AG10803 (cell line): ENCODE results near the gene WSB1.

ENCODE experiments used
- DNase-seq: peaks from one replicate; pipeline ENCODE4 v3.0.0; 2010; ENCODE audit warnings: low read depth
- H3K4me3 ChIP-seq: 2 replicates; pipeline ENCODE4 v1.5.1; 2011; ENCODE audit warnings: mild to moderate bottlenecking, low read length, control low read depth
- TF ChIP-seq, protein P1 (sequence below): conservative IDR thresholded peaks from 2 replicates; pipeline ENCODE4 v1.5.1; 2011; ENCODE audit warnings: mild to moderate bottlenecking, low read length, control low read depth, inconsistent platforms

WSB1 gene

DNA sequence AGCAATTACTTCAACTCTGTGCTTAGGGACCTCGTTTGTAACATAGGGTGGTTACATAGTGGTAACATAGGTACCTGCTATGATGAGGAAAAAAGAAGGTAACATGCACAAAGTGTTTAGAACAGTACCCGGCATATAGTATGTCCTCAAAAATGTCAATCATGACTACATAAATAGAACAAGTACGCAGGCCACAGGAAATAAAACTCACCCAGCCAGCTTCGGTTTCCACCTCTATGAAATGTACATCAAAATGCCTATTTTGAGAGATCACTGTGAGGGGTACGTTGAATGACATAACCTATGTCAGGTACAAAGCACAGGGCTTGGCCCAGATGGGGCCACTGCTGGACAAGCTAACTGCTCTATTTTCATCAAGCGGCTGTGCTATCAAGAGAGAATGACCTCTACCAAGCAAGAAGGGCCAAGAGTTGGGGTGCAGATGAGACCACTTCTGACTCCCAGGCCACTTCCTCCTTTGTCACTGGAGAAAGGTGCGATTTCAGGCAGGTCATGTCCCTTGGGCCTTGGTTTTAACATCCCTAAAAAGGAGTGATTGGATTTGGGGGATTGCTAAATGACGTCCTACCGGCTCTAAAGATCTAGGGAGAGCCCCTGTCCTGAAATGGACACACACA, 45.4 kb downstream of the WSB1 start:
- DNase-seq = no peak
- H3K4me3 ChIP-seq = no peak overlapping the region
- TF ChIP-seq, protein P1, sequence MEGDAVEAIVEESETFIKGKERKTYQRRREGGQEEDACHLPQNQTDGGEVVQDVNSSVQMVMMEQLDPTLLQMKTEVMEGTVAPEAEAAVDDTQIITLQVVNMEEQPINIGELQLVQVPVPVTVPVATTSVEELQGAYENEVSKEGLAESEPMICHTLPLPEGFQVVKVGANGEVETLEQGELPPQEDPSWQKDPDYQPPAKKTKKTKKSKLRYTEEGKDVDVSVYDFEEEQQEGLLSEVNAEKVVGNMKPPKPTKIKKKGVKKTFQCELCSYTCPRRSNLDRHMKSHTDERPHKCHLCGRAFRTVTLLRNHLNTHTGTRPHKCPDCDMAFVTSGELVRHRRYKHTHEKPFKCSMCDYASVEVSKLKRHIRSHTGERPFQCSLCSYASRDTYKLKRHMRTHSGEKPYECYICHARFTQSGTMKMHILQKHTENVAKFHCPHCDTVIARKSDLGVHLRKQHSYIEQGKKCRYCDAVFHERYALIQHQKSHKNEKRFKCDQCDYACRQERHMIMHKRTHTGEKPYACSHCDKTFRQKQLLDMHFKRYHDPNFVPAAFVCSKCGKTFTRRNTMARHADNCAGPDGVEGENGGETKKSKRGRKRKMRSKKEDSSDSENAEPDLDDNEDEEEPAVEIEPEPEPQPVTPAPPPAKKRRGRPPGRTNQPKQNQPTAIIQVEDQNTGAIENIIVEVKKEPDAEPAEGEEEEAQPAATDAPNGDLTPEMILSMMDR = no peak

DNA sequence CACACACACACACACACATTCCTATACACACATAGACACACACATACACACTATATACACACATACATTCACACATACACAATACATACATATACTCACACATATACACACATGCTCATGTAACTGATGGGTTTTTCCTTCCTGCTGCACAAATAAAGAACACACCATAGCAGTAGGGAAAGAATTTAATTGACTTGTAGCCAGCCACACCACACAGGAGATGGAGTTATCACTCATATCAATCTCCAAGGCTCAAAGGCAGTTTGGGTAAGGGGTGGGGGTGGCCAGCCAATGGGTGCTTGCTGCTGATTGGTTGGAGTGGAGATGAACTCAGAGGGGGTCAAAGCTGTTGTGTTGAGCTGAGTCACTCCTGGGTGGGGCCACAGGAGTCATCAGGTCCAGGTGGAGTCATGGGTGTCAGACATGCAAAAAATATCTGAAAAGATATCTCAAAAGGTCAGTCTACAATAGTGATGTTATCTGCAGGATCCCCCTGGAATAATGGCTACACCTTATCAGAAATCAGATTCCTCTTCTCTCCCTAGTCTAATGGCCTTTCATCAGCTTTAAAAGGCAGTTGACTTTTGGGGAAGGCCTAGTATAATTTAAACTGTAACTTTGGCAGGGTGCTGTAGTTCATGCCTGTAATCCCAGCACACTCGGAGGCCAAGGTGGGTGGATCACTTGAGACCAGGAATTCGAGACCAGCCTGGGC, 46.1 kb downstream of the WSB1 start:
- TF ChIP-seq, protein P1 = no peak
- no peak for DNase-seq
- H3K4me3 ChIP-seq = no peak overlapping the region

DNA sequence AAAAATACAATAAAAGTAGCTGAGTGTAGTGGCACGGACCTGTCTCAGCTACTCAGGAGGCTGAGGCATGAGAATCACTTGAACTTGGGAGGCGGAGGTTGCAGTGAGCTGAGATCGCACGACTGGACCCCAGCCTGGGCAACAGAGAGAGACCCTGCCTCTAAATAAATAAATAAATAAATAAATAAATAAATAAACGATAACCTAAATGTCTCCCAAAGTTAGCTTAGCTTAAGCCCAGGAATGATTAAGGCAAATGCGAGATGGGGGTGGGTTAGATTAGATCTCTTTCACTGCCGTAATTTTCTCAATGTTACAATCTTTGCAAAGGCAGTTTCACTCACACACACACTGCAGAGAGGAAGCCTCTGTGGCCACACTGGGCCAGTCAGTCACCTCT, 46.7 kb downstream of the WSB1 start:
- DNase-seq = no peak
- no peak overlapping the region for H3K4me3 ChIP-seq
- TF ChIP-seq, protein P1 = no peak

DNA sequence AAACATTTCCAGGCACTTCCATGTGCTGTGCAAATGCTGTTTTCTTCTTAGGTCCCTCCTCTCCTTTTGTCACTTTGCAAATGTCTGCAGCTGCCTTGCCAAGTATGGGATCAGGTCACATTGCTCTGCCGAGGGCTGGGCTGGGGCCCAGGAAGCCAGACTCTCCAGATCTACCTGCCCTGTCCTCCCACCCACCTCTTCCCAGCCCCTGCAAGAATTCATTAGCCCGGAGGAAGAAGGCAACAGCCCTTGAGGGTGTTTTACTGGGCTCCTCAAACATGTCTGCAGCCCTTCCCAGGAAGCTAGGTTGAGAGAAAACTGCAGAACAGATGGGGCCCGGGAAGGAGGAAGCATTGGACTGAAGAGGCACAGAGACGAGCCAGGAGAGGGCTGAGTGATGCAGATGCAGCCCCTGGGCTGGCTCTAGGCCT, 47.1 kb downstream of the WSB1 start:
- TF ChIP-seq, protein P1 = no peak
- no peak overlapping the region for H3K4me3 ChIP-seq
- no peak for DNase-seq

DNA sequence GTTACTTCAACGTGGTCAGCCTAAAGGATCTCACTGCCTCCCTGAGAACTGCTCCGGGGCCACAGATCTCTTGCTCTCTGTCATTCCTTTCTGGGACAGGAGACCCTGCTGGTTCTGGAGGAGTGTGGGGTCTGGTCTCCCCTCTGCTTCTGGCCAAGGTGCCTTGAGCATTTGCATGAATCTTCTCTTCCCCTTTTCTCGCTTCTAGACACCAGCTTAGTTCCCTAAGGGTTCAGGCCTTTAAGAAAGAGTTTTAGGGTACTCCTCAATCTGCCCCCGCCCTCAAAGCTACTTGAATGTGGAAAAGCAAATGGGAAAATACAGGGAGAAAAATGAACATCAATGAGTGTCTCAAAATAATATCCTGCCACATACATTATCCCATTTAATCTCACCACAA, 48.1 kb downstream of the WSB1 start:
- TF ChIP-seq, protein P1 = no peak
- no peak overlapping the region for H3K4me3 ChIP-seq
- no peak for DNase-seq

DNA sequence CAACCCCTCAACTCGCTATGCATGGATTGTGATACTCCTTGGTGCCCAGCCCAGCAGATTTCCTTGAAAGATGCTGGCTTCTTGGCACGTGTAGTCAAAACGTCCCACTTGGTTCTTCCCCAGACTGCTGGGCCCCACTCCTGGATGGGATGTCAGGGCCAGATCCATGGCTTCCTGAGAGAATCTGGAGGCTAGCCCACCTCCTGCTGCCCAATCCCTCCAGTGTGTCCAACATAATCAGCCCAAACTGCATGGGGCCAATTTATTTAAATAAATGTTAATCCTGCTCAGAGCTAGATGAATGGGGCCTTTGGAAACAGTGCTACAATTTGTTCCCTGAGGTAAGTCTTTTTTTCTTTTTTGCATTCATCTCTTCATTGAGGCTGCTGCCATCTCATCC, 49.4 kb downstream of the WSB1 start:
- no peak for DNase-seq
- H3K4me3 ChIP-seq = no peak overlapping the region
- TF ChIP-seq, protein P1 = no peak
